NK-92 (cell line): ENCODE results near the gene OCSTAMP.

Source experiments
- DNase-seq: peaks from one replicate; lab custom pipeline; 2025; ENCODE audit not compliant: unreplicated experiment; lab: John Stamatoyannopoulos, UW

Gene OCSTAMP, protein sequence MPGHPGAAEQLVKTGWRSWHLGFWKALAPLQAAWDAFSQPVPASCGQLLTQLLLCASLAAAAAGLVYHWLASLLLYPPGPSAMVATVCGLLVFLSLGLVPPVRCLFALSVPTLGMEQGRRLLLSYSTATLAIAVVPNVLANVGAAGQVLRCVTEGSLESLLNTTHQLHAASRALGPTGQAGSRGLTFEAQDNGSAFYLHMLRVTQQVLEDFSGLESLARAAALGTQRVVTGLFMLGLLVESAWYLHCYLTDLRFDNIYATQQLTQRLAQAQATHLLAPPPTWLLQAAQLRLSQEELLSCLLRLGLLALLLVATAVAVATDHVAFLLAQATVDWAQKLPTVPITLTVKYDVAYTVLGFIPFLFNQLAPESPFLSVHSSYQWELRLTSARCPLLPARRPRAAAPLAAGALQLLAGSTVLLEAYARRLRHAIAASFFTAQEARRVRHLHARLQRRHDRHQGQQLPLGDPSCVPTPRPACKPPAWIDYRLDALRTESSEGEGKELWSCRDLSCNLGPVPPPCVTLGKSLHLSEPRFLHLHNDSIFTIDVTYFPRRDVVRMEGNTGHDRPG

DNA sequence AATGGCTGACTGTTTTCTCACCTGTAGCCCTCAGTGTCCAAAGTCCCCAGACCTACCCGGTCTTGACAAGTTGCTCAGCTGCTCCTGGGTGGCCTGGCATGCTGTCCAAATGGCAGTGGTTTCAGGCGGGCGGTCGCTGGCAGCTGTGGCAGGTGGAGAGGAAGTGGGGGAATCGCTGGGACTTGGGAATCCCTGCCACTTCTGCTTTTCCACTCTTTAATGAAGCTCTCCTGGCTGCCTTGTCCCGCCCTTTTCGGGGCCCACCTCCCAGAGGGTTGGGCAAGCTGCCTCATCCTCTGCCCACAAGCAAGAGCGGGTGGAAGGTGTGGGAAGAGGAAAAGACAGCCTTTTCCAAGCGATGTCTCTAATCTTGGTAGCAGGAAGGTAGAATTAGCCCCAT is at the start of gene OCSTAMP:
TSS of gene OCSTAMP (minus strand) at position 194 of the 400 bp plus-strand sequence. CDS start at position 100, 94 bp downstream.
- no peak for DNase-seq

DNA sequence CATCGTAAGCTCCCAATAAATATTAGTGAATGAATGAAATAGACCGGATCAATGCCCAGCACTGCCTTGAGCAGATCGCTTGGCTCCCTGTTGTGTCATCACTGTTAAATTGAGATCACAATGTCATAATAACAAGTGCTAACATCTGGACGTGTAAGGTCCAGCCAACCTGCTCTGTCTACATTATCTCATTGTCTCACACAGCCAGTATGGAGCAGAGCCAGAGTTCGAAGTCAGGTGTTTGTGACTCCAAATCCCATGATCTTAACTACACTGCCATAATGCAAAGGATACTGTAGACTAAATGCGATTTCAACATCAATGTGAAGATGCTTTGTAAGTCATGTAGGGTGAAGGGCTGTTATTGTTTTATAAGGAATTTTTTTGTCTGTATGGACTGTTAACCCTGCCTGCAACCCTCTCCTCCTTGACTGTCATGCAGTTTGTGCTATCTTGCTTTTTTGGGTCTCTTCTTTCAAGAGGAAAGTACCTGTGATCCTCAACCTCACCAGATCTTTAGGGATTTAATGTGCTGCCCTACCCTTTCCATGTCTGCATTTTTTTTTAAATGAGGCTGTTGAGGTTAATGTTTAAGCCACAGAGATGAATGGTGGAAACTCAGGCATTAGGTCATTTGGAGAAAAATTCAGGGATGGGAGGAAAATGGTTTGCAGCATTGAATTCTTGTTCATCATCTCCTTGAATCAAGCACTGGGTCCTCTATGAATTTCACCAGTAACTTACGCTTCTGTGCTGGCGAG is 49.0 kb upstream of the OCSTAMP start:
- DNase-seq, result no peak

DNA sequence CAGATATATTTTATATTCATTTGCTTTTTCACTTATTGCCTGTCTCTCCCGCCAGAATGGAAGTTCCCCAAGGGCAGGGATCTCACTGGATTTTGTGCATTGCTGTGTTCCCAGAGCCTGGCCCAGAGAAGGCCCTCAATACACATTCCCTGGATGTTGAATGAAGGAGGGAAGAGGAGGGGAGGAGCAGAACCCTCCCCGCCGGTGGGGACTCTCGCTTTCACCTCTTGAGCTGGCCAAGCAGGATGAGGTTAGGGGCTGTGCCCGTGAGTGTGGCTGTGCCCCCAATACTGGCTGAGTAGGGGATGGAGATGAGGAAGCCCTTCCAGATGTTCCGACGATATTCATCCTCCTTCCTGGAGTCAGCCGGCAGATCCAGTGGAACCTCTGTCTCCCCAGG is 45.5 kb upstream of the OCSTAMP start:
- DNase-seq, result no peak

DNA sequence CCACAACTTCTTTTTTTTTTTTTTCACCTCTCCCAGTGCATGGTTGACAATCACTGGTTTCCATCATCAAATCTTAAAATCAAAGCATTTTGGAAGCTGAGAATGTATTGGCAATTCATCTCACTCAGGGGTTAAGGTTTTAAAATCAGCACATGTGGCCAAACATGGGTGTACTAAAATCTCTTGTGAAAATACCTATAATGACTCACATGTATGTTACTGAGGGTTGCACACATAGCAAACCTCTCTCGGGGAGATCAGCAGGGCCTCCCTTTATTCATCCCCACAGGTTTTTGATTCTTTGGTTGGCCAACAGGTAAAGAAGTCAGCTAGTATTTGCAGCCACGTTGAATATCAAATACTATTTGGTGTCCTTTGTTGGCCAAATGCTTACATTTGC is 44.3 kb upstream of the OCSTAMP start:
- DNase-seq, result no peak

DNA sequence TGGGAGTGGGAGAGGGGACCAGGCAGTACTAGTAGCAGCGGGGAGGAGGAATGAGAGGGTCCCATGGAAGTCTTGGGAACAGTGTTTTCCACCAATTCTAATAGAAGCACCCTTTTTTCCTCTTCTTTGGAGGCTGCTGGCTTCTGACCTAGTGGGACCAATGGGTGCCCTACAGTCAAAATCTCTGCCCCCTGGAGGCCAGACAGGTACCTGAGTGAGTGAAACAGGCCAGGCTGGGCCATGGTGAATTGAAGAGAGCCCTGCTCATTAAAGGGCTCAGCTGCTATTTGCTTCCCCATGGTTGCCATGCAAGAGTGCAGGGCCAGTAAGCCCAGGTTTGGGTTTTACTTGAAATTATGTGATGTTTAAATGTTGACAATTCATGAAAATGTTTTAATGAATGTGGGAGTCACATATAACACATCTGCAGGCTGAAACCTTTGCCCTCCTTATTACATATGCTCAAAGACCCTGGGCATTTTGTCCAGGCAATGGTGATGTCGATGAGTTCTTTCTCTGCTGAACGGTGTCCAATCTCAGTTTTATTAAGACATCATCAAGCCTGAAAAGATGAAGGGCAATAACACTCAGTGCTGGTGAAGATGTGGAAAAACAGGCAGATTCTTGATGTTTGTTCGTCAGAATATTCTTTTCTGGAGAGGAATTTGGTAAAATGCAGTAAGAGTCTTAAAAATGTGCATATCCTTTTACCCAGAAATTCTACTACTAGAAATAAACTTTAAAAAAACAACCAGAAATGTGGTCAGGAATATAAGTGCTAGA is 42.3 kb upstream of the OCSTAMP start:
- DNase-seq, result no peak

DNA sequence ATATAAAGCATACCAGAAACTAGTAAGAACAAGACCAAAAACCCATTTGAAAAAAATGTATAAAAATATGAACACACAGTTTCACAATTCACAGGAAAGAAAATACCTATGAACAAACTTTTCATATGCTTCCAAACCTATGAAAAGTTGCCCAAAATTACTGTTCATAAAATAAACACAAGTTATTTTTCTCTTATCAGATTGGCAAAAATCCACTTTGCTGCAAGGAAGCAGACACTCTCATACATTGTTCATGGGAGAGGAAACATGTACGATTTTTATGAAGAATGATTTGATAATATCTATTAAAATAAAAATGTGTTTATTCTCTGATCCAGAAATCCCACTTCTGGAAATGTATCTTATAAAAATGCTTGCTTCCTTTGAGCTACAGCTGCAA is 40.0 kb upstream of the OCSTAMP start:
- no peak for DNase-seq

DNA sequence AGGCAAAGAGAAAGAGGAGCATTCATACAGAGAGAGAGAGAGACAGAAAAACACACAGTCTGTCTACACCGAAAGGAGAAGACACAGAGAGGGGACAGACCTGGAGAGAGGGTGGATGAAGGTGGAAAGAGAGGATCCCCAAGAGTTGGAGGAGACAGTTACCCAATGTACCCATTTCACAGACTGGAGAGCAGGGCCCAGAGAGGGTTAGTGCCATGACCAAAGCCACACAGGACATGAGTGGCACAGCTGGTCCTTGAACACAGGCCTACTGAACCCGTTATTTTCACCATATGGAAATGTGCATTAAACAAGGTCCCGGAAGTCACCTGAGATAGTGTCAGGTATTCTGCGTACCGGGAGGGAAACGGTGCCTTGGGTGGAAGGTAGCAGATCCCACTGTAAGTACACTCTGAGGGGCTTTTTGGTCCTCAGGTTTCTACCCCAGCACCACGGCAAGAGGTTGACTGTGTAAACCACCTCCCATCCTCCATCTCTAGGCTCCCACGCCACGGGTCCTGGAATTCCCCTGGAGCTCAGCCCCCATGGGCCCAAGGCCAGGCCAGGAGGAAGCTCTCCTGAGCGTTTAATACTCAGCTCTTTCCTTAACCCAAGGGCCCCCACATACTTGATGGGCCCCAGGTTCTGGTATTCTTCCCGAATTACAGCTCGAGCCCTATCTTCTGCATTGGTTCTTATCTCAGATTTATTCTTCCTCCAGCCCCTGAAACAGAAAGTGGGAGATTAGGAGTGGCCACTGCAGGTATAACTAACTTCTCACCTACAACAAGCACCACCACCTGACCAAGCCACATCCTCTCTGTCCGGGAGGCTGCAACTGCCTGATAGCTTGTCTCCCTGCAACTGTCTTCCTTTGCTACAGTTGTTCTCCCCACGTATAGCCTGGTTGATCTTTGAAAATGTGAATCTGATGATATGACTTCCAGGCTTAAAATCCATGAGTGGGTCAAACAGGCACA is 38.4 kb upstream of the OCSTAMP start:
- DNase-seq, result no peak

DNA sequence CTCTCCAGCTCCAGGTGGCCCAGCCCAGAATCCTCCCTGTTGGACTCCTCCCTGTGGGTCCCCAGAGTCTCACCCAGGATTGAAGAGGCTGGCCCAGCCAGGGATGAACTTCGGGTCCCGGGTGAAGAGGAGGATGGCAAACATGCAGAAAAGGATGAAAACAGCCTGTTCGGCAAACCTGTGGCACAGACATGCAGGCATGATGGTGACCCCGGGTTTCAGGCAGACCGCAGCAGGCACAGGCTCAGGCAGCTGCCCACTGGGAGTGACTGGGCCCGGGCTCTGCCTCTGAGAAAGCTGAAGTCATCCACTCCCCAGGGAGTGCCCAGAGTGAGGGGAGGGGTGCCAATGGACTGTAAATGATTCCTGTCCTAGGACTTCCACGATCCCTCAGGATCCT is 37.5 kb upstream of the OCSTAMP start:
- DNase-seq, result no peak

DNA sequence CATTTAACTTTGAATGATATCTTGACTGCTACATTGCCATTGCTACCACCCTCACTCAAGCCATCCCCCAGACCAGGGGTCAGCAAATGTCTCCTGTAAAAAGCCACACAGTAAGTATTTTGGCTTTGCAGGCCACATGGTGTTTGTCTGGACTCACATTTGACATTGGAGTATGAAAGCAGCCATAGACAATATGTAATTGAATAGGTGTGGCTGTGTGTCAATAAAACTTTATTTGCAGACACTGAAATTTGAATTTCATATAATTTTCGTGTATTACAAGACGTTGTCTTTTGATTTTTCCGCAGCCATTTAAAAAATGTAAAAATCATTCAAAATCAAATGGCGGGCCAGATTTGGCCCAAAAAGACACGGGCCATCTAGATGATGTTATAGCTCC is 36.3 kb upstream of the OCSTAMP start:
- DNase-seq, result no peak

DNA sequence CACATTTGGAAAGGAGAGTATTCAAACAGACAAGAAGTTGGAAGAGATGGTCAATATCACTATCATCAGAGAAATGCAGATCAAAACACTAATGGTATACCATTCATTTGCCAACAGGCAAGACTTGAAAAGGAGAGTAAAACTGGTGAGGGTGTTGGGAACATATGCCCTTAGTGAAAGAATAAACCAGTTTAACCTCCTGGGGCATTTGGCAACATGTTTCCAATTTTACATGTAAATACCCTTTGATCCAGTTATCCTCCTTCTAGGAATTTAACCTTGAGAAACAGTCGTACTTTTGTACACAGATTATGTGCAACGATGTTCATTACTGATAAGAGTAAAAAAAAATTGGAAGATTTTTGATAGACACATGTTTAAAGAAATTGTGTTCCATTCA is 34.1 kb upstream of the OCSTAMP start:
- DNase-seq, result no peak

DNA sequence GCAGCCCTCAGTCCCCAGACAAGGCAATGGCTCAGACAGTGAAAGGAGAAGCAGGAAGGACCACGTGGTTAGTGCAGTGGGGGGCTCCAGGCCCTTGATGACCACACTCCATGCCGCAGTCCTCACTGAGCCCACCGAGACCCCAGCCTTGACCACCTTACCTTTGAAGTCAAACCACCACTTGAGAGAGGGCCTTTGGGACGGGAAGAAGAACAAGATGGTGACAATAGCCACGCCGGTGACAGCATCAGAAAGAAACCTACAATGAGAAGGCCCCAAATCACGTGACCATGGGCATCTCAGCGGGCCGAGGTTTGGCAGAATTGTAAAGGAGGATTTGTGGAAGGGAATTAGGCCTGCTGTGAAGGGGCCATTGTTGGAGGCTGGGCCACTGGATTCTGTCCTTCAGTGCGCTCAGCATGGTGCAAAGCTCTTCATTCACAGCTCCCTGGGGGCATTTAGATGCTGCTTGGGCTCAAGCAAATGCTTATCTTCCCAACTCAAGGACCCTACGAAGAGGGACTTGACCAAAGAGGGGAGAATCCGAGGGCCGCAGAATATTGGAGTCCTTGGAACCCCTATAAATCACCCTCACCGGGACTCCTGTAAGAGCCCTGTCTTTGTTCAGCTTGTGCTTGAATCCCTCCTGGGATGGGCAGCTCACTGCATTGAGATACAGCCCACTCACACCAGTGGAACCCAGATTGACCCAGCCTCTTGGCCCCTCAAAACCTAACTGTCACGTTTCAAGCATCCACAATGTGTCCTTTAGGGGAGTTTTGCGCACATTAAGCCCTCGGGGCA is 33.2 kb upstream of the OCSTAMP start:
- no peak for DNase-seq

DNA sequence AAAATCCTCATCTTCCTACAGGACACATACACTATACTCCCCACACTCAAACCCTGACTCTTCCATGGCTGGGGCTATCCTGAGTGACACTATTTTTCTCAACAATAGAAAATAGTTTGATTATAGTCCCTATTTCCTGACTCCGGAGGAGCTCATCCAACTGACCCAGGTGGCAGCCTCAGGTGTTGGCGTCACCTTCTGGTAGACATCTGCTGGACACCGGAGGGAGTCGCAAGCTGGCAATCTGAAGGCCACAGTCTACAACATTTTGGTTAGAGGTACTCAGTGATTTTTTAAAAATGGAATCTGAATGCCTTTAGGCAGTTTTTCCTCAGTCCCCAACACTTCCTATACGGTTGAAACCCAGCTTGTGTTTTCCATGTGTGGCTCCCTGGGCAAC is 32.2 kb upstream of the OCSTAMP start:
- DNase-seq, result no peak

DNA sequence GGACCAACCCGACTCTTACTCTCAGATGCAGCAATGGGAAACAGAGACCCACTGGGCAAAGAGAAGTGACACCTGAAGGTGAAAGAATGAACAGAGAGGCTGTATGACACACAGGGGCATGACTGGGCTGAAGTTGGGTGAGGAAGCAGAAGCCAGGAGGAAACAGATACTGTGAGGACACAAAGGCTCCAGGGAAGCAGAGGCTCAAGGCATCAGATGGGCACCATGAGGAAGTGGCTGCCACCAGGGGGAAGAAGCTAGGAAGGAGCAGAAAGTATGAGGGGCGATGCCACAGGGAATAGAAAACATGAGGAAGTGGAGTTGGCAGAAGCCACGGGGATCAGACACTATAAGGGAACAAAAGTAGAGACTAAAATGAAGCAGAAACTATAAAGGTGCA is 30.9 kb upstream of the OCSTAMP start:
- DNase-seq, result no peak

DNA sequence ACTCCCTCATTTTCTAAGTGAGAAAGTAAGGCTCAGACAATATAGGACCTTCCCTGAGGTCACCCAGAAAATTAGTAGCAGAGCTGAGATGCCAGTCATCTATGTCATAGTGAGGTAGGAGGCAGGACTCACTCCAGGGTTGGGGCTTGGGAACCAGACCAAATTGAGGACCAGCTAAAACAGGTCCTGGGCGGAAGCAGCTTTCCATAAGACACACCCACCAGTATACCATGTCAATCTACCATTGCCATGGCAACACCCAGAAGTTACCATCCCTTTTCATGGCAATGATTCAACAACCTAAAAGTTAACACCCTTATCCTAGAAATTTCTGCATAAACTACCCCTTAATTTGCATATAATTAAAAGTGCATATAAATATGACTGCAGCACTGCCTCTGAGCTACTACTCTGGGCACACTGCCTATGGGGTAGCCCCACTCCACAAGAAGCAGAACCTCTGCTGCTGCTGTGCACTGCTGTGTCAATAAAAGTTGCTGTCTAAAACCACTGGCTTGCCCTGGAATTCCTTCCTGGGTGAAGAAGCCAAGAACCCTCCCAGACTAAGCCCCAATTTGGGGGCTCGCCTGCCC is 30.3 kb upstream of the OCSTAMP start:
- DNase-seq, result no peak

DNA sequence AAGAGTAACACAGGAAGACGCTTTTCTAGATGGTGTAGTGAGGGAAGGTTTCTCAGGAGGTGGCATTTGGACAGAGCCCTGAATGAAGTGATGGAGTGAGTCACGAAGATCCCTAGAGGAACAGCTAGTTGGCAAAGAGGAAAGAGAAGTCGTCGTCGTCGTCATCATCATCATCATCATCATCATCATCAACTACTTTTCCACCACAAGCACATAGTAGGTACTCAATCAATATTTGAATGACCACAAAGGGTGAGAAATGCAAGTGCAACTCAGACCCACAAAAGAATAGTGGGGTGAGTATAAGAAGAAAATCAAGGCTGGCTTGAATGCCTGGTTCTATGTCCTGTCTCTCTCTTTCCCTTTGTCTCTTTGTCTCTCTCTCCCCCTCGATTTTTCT is 28.3 kb upstream of the OCSTAMP start:
- no peak for DNase-seq

DNA sequence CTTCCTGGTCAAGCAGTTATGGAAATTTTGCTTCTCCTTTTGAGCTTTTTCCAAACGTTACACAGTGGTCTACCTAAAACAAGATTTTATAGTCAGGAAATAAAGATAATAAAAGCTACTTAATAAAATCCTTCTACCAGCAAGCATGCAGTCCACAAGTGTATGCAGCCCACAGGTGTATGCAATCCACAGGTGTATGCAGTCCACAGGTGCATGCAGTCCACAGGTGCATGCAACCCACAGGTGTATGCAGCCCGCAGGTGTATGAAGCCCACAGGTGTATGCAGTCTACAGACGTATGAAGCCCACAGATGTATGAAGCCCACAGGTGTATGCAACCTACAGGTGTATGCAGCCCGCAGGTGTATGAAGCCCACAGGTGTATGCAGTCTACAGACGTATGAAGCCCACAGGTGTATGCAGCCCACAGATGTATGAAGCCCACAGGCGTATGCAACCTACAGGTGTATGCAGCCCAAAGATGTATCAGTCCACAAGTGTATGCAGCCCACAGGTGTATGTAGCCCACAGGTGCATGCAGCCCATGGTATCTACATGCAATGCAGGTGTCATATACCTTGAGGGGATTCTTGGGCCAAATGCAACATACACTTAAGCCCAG is 26.4 kb upstream of the OCSTAMP start:
- DNase-seq, result no peak

DNA sequence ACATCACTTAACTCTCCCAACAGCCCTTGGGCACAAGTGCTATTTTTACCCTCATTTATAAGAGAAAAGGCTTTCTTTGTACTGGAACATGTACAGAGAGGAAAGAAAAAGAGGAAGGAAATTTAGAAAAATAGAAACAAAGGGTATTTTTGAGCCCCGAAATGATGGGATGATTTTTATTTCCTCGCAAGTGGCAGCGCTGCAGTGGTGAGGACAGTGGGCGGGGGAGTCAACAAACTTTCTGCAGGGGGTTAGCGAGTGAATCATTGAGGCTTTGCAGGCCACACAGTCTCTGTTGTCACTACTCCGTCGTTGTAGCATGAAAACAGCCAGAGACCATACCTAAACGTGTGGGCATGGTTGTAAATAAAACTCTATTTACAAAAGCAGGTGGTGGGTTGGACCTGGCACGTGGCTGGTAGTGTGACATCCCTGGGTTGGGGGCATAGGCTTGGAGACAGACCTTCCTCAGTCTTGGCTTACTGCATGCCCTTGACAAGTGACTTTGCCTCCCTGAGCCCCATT is 25.5 kb upstream of the OCSTAMP start:
- no peak for DNase-seq

DNA sequence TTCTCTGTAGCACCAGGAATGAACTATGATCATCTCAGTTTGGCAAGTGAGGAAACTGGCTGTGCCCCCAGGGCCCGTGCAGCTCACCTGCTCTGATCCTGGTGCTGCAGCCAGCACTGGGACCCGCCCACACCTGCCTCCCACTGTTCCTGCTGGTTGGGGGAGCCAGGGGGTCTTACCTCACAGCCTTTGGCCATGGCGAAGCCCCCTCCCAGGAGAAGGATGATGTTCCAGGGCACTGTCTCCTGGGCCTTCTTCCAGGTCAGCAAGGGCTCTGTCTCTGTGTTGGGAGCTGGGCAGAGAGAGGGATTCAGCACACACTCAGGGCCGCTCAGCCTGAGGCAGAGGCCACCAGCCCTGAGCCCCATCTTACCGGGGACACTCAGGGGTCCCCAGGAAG is 24.9 kb upstream of the OCSTAMP start:
- no peak for DNase-seq
